Loucy (cell line): ENCODE data around the gene CDH22.

Source experiments
- H2AFZ ChIP-seq: fragments of 200-600 bp; sonication (generic); 2 replicates; pipeline ENCODE4 v1.6.0; 2016; ENCODE audit warnings: antibody characterized with exemption, mild to moderate bottlenecking, low read length, moderate library complexity
- H3F3A ChIP-seq: fragments of 200-600 bp; 2 replicates; pipeline ENCODE4 v1.6.0; 2016; ENCODE audit warnings: antibody characterized with exemption, low read depth, mild to moderate bottlenecking
- H3K27me3 ChIP-seq: fragments of 200-600 bp; sonication (generic); 2 replicates; pipeline ENCODE4 v1.6.1; 2014; ENCODE audit warnings: low read length, mild to moderate bottlenecking; ENCODE audit not compliant: insufficient read depth, poor library complexity, severe bottlenecking
- H3K36me3 ChIP-seq: fragments of 200-600 bp; sonication (generic); 2 replicates; pipeline ENCODE4 v1.6.1; 2016; ENCODE audit warnings: low read length; ENCODE audit not compliant: insufficient read depth
- H3K4me1 ChIP-seq: fragments of 200-600 bp; sonication (generic); 2 replicates; pipeline ENCODE4 v1.5.1; 2014; ENCODE audit warnings: low read length, mild to moderate bottlenecking; ENCODE audit not compliant: insufficient read depth, poor library complexity, severe bottlenecking
- H3K4me2 ChIP-seq: fragments of 200-600 bp; sonication (generic); 2 replicates; pipeline ENCODE4 v1.6.0; 2014; ENCODE audit warnings: antibody characterized with exemption, low read length, low read depth, mild to moderate bottlenecking; ENCODE audit not compliant: poor library complexity, severe bottlenecking
- H3K4me3 ChIP-seq: fragments of 200-600 bp; sonication (generic); 2 replicates; pipeline ENCODE4 v1.5.1; 2014; ENCODE audit warnings: low read length, mild to moderate bottlenecking, mixed read lengths; ENCODE audit not compliant: poor library complexity, severe bottlenecking
- H3K79me2 ChIP-seq: fragments of 200-600 bp; sonication (generic); 2 replicates; pipeline ENCODE4 v1.6.1; 2014; ENCODE audit warnings: low read length; ENCODE audit not compliant: insufficient read depth
- H3K9ac ChIP-seq: fragments of 200-600 bp; sonication (generic); 2 replicates; pipeline ENCODE4 v1.6.0; 2014; ENCODE audit warnings: mild to moderate bottlenecking, low read depth, low read length, moderate library complexity; ENCODE audit not compliant: poor library complexity, severe bottlenecking
- H3K9me2 ChIP-seq: fragments of 200-600 bp; sonication (generic); replicated peaks from 2 replicates; pipeline ENCODE4 v1.6.1; 2016; ENCODE audit warnings: low read depth, low read length, mixed read lengths
- H3K9me3 ChIP-seq: fragments of 200-600 bp; sonication (generic); 2 replicates; pipeline ENCODE4 v1.6.1; 2014; ENCODE audit warnings: mild to moderate bottlenecking, antibody characterized with exemption, low read length, low read depth; ENCODE audit not compliant: insufficient read depth
- H4K20me1 ChIP-seq: fragments of 200-600 bp; sonication (generic); 2 replicates; pipeline ENCODE4 v1.6.0; 2014; ENCODE audit warnings: antibody characterized with exemption, low read length, mild to moderate bottlenecking; ENCODE audit not compliant: insufficient read depth, poor library complexity, severe bottlenecking
- CTCF ChIP-seq: fragments of 200-600 bp; sonication (generic); conservative IDR thresholded peaks from 2 replicates; pipeline ENCODE4 v1.5.1; 2014; ENCODE audit warnings: mild to moderate bottlenecking, antibody characterized with exemption, low read length
- EZH2phosphoT487 ChIP-seq: fragments of 200-600 bp; IDR thresholded peaks from 2 replicates; pipeline ENCODE4 v1.6.1; 2018; ENCODE audit warnings: antibody characterized with exemption, mild to moderate bottlenecking, moderate library complexity, borderline replicate concordance

The CDH22 gene

DNA sequence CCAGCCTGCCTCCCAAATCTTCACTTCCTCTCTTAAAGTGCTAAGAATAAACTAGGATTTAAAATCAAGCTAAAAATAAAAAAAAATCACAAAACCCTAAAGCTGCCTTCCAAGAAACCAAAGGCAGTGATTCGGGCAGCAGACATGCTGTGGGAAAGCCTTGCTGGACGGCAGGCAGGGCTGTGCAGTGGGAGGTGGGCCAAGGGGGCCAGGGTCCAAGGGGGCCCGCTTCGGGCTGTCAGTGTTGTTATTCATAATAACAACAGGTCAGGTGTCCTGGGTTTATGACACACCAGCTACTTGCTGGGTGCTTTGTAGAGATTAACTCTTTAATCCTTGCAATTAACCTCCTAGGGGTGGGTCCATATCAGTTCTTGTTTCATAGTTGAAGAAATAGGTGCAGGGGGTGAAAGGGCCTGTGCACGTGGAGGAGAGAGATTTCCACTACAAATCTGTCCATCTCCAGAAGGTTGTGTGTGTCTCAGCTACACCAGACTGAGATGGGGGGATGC lies 149.8 kb downstream of the CDH22 start:
- Histone ChIP-seq H3K27me3 (no peaks in the 10 kb centered on the region), H2AFZ (no peak overlapping the region), H3K36me3 (no peaks in the 10 kb centered on the region), H3K9ac (no peak overlapping the region), H3F3A (no peaks in the 10 kb centered on the region), H3K4me1 (no peaks in the 10 kb centered on the region), H3K9me2 (no peaks in the 10 kb centered on the region), H3K4me3 (no peak overlapping the region), H4K20me1 (no peaks in the 10 kb centered on the region), H3K79me2 (no peaks in the 10 kb centered on the region), H3K9me3 (no peaks in the 10 kb centered on the region), H3K4me2 (no peak overlapping the region)
- no peak for TF ChIP-seq EZH2phosphoT487
- TF ChIP-seq CTCF, result no peak

- Histone ChIP-seq H3K4me3 (no peak overlapping the region), H3K27me3 (no peaks in the 10 kb centered on the region)
These were observed 150.7 kb downstream of the CDH22 start for GRCh38 chr20:46157625-46158024.

GRCh38 chr20:46157076-46157592 lies 151.2 kb downstream of the CDH22 start:
- no peaks in the 10 kb centered on the region for H3K79me2 ChIP-seq
- H3K4me1 ChIP-seq, result no peaks in the 10 kb centered on the region
- no peak overlapping the region for H3K4me2 ChIP-seq
- no peaks in the 10 kb centered on the region for H4K20me1 ChIP-seq
- TF ChIP-seq CTCF, result no peak
- no peak for TF ChIP-seq EZH2phosphoT487
- no peak overlapping the region for H3K9ac ChIP-seq
- H2AFZ ChIP-seq, result no peak overlapping the region
- H3K4me3 ChIP-seq, result no peak overlapping the region
- H3K36me3 ChIP-seq, result no peaks in the 10 kb centered on the region
- H3K27me3 ChIP-seq, result no peaks in the 10 kb centered on the region
- no peaks in the 10 kb centered on the region for H3K9me3 ChIP-seq
- no peaks in the 10 kb centered on the region for H3K9me2 ChIP-seq
- no peaks in the 10 kb centered on the region for H3F3A ChIP-seq

More at GRCh38 chr20:46157625-46158024, 150.7 kb downstream of the CDH22 start:
- H3K9me2 ChIP-seq, result no peaks in the 10 kb centered on the region
- H3K36me3 ChIP-seq, result no peaks in the 10 kb centered on the region
- H3K9ac ChIP-seq, result no peak overlapping the region
- no peaks in the 10 kb centered on the region for H3K4me1 ChIP-seq
- H4K20me1 ChIP-seq, result no peaks in the 10 kb centered on the region
- H3K4me2 ChIP-seq, result no peak overlapping the region
- no peaks in the 10 kb centered on the region for H3F3A ChIP-seq
- TF ChIP-seq CTCF (no peak), EZH2phosphoT487 (no peak)
- no peaks in the 10 kb centered on the region for H3K79me2 ChIP-seq
- no peaks in the 10 kb centered on the region for H3K9me3 ChIP-seq
- no peak overlapping the region for H2AFZ ChIP-seq
